Glomerular endothelial cell (primary cell): ENCODE measurements around the gene MPPED1. TPM values are rescaled to one million over a fixed set of nuclear protein-coding genes. Genes with fewer than 3 reads are reported as not detected.

ENCODE experiments used
- DNase-seq: peaks from one replicate; pipeline ENCODE4 v3.0.0-alpha.2; 2011; ENCODE audit warnings: low read depth, low spot score; ENCODE audit errors: extremely low read depth
- total RNA-seq: library from RNA; depleted of rRNA; stranded (reverse); fragments of >200 nt; gene quantifications from 2 replicates; pipeline ENCODE4 v1.2.3, GENCODE V29; 2015

Gene MPPED1
- total RNA-seq, 1 donor from 2014 or later = 0.06 TPM

DNA sequence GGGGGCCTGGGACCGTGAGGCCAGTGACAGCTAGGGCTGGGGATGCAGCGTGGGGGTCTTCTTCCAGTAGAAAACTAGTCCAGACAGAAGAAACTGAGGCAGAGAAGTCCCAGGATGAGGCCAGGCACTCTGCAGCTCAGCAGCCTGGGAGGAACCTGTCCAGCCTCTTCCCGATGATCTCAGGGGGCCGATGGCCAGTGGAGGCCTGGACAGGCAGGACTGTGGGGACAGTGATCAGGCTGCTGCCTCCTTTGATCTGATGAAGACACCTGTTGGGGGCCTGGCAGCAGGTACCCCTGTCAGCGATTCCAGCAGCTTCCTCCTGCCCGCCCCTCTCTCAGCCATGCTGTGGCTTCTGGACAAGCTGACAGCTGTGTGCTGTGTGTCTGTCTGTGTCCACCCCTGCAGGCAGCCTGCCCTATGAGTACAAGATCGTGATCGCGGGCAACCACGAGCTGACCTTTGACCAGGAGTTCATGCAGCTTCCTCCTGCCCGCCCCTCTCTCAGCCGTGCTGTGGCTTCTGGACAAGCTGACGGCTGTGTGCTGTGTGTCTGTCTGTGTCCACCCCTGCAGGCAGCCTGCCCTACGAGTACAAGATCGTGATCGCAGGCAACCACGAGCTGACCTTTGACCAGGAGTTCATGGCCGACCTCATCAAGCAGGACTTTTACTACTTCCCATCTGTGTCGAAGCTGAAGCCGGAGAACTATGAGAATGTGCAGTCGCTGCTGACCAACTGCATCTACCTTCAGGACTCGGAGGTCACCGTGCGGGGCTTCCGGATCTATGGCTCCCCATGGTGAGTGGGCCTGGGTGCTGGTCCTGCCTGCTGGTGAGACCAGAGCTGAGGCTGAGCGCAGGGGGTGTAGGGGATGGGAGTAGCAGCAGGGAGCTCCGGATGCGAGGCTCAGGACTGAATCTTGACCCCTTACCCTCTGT, 62.6 kb downstream of the MPPED1 start:
- no peak for DNase-seq

DNA sequence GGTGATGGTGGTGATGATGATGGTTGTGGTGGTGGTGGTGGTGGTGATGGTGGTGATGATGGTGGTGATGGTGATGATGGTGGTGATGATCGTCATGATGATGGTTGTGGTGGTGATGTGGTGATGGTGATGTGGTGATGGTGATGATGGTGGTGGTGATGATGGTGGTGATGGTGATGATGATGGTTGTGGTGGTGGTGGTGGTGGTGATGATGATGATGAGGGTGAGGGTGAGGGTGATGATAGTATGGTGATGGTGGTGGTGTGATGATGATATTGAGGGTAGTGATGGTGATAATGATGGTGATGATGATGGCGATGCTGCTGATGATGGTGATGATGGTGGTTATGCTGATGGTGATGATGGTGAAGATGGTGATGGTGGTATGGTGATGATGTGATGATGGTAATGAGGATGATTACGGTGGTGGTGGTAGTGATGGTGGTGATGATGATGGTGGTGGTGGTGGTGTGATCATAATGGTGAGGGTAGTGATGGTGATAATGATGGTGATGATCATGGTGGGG, 63.8 kb downstream of the MPPED1 start:
- DNase-seq = no peak

DNA sequence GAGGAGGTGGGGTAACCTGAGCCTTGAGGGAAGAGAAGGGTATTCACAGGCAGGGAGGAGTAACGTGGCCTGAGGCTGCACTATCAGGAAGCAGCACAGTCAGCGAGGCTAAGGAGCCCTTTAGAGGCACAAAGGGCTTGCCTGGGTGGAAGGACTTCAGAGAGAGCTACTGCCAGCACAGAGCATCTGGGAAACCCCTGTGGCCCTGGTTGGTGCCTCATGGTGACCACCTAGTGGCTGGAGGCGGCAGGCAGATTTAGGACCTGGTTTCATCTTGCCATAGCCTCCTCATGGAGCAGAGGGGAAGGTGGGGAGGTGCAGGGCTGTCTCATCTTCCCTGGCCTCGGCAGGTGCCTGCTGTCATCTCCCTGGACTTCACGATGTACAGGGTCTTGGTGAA, 64.5 kb downstream of the MPPED1 start:
- no peak for DNase-seq

DNA sequence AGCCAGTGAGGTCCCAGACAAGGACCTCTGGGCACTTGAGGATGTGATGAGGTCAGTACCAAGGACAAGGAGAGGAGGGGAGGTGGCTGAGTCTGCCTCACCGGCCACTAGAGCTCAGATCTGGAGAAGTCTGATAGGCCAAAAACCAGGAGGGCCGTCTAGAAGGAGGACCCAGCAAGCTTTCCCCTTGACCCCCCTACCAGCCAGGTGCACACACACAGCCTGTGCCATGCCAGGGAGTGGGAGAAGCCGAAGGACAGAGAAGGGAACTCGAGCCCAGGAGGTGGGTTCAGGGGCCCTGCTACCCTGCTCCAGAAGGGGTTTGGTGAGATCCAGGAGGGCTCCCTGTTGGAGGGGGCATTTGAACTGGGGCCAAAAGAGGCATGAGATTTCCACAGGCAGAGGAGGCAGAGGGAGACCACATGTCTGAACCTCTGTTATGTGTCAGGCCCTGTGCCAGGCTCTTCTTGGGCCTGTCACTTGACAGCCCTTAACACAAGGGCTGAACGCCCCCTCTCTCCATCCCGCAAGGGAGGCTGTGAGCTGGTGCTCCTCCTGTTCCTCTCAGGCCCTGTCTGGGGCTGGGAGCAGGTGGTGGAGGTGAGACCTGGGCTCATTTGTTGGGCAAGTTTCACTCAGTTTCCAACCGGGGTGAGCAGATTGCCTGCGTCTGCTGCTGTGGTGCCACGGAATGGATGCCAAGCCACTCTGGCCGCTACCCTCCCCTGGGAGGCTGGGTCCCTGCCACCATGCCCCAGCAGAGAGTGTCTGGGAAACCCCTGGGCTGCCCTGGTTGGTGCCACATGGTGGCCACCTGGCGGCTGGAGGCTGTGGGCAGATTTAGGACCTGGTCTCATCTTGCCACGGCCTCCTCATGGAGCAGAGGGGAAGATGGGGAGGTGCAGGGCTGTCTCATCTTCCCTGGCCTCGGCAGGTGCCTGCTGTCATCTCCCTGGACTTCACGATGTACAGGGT, 65.2 kb downstream of the MPPED1 start:
- DNase-seq = no peak

DNA sequence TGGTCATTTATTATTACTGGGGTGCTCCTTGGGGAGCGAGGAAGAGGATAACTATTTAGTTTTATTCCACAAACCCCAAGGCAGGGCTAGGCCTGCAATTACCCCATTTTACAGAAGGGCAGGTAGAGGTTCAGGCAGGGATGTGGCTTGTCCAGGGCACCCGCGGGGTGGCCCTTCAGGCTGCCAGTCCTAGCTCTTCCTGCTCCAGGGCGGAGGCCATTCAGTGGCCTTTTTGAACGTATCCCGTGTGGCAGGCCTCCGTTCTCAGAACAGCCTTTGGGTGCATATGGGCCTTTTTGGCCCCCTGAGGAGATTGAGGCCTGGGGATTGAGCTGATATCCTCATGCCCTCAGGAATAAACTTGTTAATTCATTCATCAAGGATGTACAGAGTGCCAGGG, 66.2 kb downstream of the MPPED1 start:
- DNase-seq = no peak

DNA sequence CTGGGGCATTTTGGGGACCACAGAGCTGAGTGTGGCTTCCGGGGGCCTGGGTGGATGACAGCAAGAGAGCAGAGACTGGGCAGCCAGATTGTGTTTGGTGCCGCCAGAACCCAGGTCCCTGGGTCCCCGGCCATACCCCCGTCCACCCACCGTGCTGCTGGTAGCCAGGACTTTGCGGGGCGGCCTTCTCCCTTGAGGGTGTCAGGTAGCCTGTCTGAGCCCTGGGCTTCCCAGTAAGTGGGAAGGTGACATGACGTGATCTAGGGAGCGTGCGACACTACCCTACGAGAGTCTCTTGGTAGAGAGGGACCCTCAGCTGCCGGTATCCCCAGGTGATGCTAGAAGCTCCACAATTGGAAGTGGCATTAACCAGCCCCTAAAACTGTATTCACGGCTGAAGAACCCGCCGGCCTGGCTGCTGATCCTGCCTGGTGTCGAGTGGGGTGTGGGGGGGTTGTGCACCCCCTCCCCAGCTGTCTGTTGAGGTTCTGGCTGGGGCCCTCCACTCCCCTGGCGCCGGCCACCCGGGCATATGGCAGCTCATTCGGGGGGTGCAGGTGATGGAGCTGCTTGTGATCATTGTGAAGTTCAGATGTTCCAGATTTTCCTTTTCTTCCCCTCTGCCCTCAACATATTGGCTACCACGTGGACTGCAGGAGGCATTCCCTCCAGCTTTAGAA, 66.9 kb downstream of the MPPED1 start:
- DNase-seq = no peak

DNA sequence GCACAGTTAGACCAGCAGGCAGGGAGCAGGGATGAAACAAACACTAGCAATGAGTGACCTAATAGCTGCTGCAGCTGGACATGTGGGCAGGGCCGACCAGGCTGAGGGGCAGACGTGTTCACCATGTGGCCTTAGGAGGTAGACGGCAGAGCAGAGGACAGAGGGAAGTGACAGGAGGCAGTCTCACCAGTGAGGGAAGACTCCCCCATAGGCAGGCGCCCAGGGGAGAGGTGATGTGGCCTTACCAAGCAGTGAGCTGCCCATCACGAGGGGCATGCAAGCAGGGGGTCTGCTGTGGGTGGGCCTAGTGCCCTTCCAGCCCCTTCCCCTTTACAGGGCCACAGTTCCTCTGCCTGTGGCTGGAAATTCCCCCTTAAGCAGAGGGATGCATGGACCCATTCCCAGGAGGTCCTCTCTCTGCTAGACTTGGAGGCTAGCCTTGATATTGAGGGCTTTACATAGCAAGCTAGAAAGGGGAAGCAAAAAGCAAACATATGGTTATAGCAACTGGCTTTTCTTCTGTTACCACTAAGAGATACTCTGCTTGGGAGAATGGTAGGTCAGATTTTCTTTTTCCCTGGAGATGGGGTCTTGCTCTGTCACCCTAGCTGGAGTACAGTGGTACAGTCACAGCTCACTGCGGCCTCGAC, 67.6 kb downstream of the MPPED1 start:
- no peak for DNase-seq

DNA sequence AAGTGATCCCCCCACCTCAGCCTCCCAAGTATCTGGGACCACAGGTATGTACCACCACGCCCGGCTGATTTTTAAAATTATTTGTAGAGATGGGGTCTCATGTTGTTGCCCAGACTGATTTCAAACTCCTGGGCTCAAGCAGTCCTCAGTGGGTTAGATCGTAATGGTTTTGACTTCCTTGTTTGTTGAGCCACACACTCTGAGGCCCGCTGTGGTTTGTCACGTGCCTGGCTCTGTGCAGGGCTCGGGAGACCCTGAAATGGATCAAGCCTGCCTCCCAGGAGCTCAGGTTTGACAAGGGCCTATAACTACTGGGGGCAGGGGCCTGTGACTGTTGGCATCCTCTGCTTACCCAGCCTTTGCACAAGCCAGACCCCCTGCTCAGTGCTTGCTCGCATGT, 68.1 kb downstream of the MPPED1 start:
- no peak for DNase-seq

DNA sequence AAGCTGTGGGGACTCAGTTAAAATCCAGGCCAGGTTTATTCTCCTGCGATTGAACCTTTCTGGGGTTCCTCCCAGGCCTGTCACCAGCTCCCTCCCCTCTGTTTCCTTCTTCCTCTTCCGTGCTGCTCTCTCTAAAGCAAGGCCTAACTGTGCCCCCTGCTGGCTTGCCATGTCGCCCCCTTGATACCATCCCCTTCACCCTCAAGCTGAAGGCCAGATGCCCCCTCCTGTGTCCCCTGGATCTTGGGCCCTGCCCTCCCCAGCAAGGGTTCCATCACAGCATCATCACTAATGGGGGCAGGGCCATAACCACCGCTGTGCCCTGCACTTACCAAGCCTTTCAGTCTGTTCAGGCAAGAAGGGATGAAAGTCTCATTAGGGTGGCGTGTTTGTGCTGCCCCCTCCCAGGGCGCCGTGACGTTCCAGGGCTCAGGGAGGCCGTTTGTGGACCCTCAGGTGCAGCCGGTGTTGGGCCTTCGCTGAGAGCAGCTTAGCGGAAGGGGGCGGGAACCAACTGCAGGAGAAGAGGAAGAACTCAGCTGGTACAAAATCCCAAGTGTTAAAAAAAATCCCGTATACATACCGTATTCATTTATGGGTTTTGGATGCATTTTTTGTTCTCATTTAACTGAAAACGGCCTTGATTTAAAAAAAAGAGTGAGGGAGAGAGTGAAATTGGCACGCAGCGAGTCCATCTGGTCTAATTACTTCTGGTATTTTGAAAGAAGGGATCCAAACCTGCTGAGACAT, 69.9 kb downstream of the MPPED1 start:
- no peak for DNase-seq

DNA sequence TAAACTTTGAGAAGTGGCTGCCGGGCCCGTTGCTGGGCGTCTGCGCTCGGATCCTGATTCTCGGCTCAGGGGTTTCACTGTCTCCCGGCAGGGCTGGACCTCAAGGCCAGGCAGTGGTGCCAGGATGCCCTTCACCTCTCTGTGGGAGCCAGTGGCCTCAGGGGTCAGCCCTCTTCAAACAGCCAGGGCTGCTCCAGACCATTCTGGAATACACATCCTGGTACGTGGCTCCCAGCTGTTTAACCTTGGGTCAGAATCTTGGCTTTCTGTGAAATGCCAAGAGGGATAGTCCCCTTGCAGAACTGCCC, 70.5 kb downstream of the MPPED1 start:
- no peak for DNase-seq

DNA sequence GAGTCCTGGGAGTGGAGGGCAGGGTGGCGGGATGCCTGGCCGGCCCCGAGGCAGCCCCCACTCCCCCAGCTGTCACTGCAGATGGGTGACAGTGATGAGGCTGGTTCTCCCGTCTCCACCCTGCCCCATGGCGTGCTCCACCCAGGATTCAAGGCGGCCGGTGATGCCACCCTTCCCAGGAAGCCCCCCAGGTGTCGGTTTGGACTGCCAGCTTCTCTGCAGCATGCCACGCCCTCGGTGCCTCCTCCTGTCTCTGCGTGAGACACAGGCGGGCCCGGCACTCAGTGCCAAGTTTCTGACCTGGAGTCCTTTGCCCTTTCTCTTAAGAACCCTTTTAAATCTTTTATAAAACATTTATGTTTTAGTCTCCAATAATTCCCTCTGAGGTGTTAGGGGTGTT, 71.5 kb downstream of the MPPED1 start:
- no peak for DNase-seq

DNA sequence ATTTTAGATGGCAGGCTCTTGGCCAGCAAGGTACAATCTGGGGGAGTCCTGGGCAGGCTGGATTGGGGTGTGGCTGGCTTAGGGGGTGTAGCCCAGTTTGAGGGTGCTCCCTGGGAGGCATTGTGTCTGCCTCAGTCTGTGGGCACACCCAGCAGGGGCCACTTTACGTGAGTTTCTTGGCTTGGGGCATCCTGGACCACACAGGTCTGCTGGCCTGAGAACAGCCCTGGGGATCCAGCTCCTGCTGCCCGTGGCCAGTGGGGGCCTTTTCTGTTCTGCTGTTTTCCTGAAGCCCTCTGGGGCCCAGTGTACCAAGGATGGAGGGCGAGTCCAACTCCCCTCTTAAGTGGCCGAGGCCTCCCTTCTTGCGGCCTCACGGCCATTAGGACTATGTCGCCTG, 71.9 kb downstream of the MPPED1 start:
- no peak for DNase-seq

DNA sequence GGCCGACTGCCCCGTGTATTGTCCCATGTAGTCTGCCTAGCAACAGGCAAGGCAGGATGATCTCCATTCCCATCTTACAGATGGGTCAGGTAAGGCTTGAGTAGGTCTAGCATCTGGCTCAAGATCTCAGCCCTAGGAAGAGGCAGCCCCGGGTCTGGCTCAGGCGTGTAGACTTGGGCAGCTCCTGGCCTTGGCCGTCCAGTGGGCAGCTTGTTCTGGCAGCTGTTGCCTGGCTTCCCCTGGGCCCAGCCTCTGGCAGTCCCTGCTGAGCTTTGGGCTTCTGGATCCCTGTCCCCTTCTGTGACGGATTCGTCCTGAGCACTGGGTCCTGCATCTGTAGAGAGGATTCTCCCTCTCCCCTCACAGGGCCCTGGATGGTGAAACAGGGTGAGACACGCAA, 72.4 kb downstream of the MPPED1 start:
- no peak for DNase-seq

DNA sequence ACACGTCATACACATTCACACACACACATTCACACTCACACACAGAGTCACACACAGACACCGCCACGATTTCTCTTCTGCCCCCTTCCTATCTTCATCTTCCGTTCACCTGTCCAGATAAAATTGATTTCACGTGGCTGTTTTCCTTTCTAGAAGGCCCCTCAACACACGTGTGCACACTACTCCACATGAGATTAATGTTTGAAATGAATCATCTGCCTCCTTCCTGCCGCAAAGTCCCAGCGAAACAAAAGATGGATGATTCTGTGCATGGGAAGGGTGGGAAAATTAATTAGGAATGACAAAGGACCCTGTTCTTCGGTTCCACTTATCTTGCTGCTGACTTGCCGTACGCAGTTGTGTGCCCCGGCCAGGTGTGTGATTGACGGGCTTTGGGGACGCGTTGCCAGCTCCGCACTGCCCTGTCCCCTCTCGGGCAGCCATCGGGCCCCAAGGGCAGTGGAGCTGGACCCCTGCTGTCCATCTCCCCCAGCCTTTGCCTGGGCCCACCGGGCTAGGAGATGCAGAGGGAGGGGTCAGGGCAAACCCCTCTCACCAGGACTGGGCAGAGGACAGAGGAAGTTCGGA, 73.8 kb downstream of the MPPED1 start:
- DNase-seq = no peak

DNA sequence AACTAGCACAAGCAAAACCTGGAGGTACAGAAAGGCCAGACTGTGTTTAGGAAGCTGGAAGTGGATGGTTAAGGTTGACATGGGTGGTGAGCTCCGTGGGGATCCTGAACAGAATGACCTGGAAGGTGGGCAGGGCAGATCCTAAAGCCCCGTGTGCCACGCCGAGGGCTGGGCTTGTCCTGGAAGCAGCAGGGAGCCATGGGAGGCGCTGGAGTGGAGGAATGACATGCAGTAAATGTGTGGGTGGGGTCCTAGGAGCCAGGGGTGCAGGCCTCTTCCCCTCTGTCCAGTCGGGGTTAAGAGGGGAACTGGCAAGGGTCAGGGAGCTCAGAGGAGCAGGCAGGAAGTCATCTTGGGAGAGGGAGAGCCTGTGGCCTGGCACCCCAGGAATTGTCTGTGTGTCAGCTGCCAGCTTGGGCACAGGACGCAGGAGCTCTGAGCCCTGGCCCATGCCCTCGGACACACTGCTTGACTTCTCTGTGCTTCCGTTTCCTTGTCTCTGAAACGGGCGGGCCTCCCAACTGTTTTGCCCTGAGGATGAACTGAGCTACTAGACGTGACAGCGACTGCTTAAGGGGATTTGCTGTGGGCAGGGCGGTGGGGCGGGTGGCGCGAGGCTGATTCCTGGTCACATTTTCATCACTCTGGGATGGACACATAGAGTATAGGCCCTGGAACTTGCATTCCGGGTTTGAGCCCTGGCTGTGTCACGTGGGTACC, 75.7 kb downstream of the MPPED1 start:
- no peak for DNase-seq

DNA sequence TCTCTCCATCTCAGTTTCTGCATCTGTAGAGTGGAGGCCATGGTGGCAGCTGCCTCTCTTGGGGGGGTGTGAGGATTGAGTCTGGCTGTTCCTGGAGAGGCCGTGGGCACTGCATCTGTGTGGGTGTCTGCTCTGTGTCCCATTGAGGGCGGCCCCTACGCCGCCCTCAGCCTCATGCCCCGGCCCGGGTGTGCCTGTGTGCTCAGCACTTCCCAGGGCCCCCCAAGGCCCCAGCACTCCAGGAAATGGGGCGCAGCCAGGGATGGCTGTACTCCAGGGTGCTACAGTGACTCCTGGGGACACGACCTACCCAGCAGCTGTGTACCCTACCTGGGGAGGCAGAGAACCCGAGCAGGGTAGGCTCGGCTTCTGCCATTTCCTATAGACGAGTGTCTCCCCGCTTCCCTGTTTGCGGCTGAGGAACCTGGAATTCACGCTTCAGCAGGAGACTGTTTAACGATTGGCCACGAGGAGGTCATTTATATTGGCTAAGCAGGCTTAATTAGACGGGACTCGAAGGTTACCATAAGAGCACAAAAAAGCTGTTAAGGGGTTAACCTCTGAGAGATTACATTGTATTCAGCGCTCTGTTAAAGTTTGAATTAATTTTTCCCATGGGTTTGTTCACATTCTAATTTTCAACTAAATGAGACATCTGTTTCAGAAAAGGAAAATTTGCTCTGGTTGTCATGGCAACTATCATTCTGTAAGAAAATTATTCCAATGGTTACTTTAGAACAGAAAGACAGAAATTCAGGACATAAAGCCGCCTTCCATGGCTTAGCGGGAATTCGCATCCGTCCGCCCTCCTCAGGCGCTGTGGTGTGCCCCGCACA, 76.4 kb downstream of the MPPED1 start:
- DNase-seq = no peak

DNA sequence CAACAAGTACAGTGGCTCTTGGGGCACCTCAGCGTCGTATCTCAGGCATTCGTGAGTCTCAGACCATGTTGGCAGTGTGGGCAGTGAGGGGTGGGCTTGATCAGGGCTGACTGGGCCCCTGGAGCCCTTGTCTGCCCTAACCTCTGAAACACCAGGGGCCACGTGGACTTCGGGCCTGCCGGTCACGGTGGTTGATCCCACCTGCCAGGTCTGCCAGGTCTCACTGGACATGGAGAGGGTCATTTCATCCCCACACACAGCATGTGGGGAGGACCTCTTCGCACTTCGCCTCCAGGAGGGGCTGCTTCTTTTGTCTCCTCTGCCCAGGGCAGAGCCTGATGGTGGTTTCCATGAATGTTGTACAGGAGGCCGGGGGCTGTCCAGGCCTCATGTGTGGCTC, 77.1 kb downstream of the MPPED1 start:
- no peak for DNase-seq

DNA sequence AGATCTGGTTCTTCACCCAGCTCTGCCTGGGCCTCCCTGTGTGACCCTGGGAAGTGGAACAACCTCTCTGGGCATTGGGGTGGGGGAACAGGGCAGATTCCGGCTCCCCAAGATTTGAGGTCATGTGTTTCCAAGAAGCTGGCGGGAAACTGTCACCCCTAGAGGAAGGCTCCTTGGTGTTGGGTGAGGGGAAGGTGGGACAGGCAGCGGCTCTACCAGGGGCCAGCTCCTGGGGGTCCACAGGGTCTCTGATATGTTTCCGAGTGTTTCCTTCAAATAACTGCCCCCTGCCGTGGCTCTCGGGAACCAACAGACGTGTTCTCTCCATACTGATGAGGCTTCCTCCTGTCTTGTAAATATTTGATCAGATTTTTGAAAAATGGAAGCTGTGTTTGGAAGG, 78.5 kb downstream of the MPPED1 start:
- no peak for DNase-seq
